Endothelial cell of umbilical vein (primary cell): ENCODE results near the gene DNAJC9. TPM values are rescaled to one million over a fixed set of nuclear protein-coding genes. Genes with fewer than 3 reads are reported as not detected.

Source experiments
- BruUV-seq: library from RNA; stranded (reverse); fragments of 400-500 nt; replicated peaks from 2 replicates; lab custom pipeline; 2021; lab: Mats Ljungman, UMichigan
- CTCF ChIA-PET: fragments of 300-600, 350-600 bp; sonication (Branson Sonifier 250); formaldehyde crosslinking; loops from one replicate; lab custom pipeline; 2021; ENCODE audit warnings: antibody characterized with exemption, inconsistent platforms; lab: Charles Lee
- POLR2A ChIA-PET: fragments of 300-600, 350-600 bp; sonication (Branson Sonifier 250); formaldehyde crosslinking; loops from one replicate; lab custom pipeline; 2021; ENCODE audit warnings: antibody characterized with exemption, inconsistent platforms; lab: Charles Lee
- DNase-seq: peaks from one replicate; pipeline ENCODE4 v3.0.0-alpha.2; 2011; ENCODE audit warnings: low read depth, low spot score
- FAIRE-seq: peaks from 2 replicates; lab custom pipeline; 2011; peaks lifted over from hg19 to GRCh38; lab: Jason Lieb, UNC
- H2AFZ ChIP-seq: 2 replicates; pipeline ENCODE4 v1.6.0; 2012; ENCODE audit warnings: low read depth, low read length, control low read depth, inconsistent platforms
- H3K27ac ChIP-seq: 2 replicates; pipeline ENCODE4 v1.5.1; 2011; ENCODE audit warnings: low read depth, mild to moderate bottlenecking, control low read depth, low read length, moderate library complexity; ENCODE audit not compliant: insufficient read depth
- H3K27me3 ChIP-seq, 2 experiments: 2 replicates each; pipeline versions ENCODE4 v1.6.0 to v1.6.1; 2011; ENCODE audit warnings: low read length in 2 of 2, mixed read lengths in 1 of 2; ENCODE audit not compliant: control insufficient read depth in 2 of 2, insufficient read depth in 2 of 2
- H3K36me3 ChIP-seq, 2 experiments: 2 replicates in 1 of 2; 3 replicates in 1 of 2; pipeline ENCODE4 v1.5.1; 2011; ENCODE audit warnings: low read length in 2 of 2, mild to moderate bottlenecking in 1 of 2, moderate library complexity in 1 of 2; ENCODE audit not compliant: control insufficient read depth in 2 of 2, insufficient read depth in 2 of 2; ENCODE audit errors: extremely low read depth in 1 of 2
- H3K4me1 ChIP-seq: 3 replicates; pipeline ENCODE4 v1.5.1; 2011; ENCODE audit warnings: mild to moderate bottlenecking, low read length; ENCODE audit not compliant: control insufficient read depth, insufficient read depth; ENCODE audit errors: extremely low read depth
- H3K4me2 ChIP-seq: 2 replicates; pipeline ENCODE4 v1.6.1; 2011; ENCODE audit warnings: low read length, control low read depth, mixed read lengths; ENCODE audit not compliant: insufficient read depth
- H3K4me3 ChIP-seq, 3 experiments: fragments of 200-600 bp in 1 of 3; sonication (generic), shearing (Covaris generic) in 1 of 3; replicated peaks in 1 of 3; 2 replicates each; pipeline ENCODE4 v1.5.1; 2011 to 2016; ENCODE audit warnings: control low read depth in 3 of 3, low read length in 3 of 3, mild to moderate bottlenecking in 2 of 3, inconsistent platforms in 1 of 3, low read depth in 1 of 3, moderate library complexity in 1 of 3; ENCODE audit not compliant: insufficient read depth in 1 of 3
- H3K79me2 ChIP-seq: 2 replicates; pipeline ENCODE4 v1.6.0; 2012; ENCODE audit warnings: low read length, inconsistent platforms; ENCODE audit not compliant: control insufficient read depth, insufficient read depth
- H3K9ac ChIP-seq: replicated peaks from 2 replicates; pipeline ENCODE3; 2011; ENCODE audit warnings: low read length, control low read depth; ENCODE audit not compliant: insufficient read depth; ENCODE audit errors: extremely low read depth
- H3K9me1 ChIP-seq: replicated peaks from 3 replicates; pipeline ENCODE4 v1.6.0; 2011; ENCODE audit warnings: mild to moderate bottlenecking, low read length; ENCODE audit not compliant: control insufficient read depth, insufficient read depth; ENCODE audit errors: extremely low read depth
- H3K9me3 ChIP-seq: replicated peaks from 2 replicates; pipeline ENCODE4 v1.5.1; 2012; ENCODE audit warnings: low read length, inconsistent platforms; ENCODE audit not compliant: control insufficient read depth, insufficient read depth
- H4K20me1 ChIP-seq: replicated peaks from 2 replicates; pipeline ENCODE3; 2011; ENCODE audit warnings: mild to moderate bottlenecking, low read length; ENCODE audit not compliant: control insufficient read depth, insufficient read depth; ENCODE audit errors: extremely low read depth
- CTCF ChIP-seq, 2 donors: IDR thresholded peaks; 1 replicate in 1 of 2; 2 replicates in 1 of 2; pipeline ENCODE4 v1.5.1; 2011; ENCODE audit warnings: low read length in 2 of 2, mild to moderate bottlenecking in 2 of 2, moderate library complexity in 2 of 2, control low read depth in 1 of 2, inconsistent platforms in 1 of 2, low read depth in 1 of 2; ENCODE audit not compliant: insufficient read depth in 1 of 2; ENCODE audit errors: extremely low read depth in 1 of 2
- EZH2 ChIP-seq: IDR thresholded peaks from 2 replicates; pipeline ENCODE4 v1.6.1; 2012; ENCODE audit warnings: borderline replicate concordance, low read depth, mild to moderate bottlenecking, moderate library complexity, low read length, inconsistent platforms; ENCODE audit not compliant: severe bottlenecking
- FOS ChIP-seq: IDR thresholded peaks from 2 replicates; pipeline ENCODE4 v1.6.1; 2011; ENCODE audit warnings: mild to moderate bottlenecking, low read length, moderate library complexity, borderline replicate concordance; ENCODE audit not compliant: insufficient read depth
- GATA2 ChIP-seq: IDR thresholded peaks from 2 replicates; pipeline ENCODE4 v1.7.0; 2011; ENCODE audit warnings: low read depth, mild to moderate bottlenecking, moderate library complexity, mixed read lengths, low read length; ENCODE audit not compliant: insufficient read length, insufficient read depth
- JUN ChIP-seq: IDR thresholded peaks from 2 replicates; pipeline ENCODE4 v1.6.1; 2011; ENCODE audit warnings: borderline replicate concordance, low read depth; ENCODE audit not compliant: insufficient read length, insufficient read depth
- MAX ChIP-seq: IDR thresholded peaks from 2 replicates; pipeline ENCODE4 v1.6.1; 2011; ENCODE audit not compliant: insufficient read depth, insufficient read length
- MYC ChIP-seq: IDR thresholded peaks from one replicate; pipeline ENCODE4 v1.6.1; 2011; ENCODE audit warnings: mild to moderate bottlenecking, low read depth, low read length
- POLR2A ChIP-seq: IDR thresholded peaks from 2 replicates; pipeline ENCODE4 v1.6.1; 2012; ENCODE audit warnings: low read depth, mild to moderate bottlenecking, control low read depth, low read length
- POLR2AphosphoS5 ChIP-seq: IDR thresholded peaks from 2 replicates; pipeline ENCODE4 v1.6.1; 2012; ENCODE audit warnings: low read depth, mild to moderate bottlenecking, control low read depth, low read length, moderate library complexity; ENCODE audit not compliant: insufficient read depth
- dilution Hi-C: fragments of 300-500 bp; cut with MboI; formaldehyde crosslinking; loops from one replicate; pipeline ENCODE4 v1.15.0; 2019; ENCODE audit warnings: low sequenced_read_pairs; ENCODE audit not compliant: extremely low pct_ligation_motif_present
- intact Hi-C: fragments of 100-400 bp; cut with micrococcal nuclease; formaldehyde crosslinking; loops from one replicate; pipeline ENCODE4 v1.10.0; 2022
- polyA plus RNA-seq, 4 experiments: library from polyadenylated mRNA; depleted of rRNA in 3 of 4; stranded (reverse) in 3 of 4; unstranded in 1 of 4; fragments of >200 nt; gene quantifications; 2 replicates each; pipeline versions ENCODE4 v1.2.1 to v1.2.3, GENCODE V29; 2011 to 2012; ENCODE audit warnings: missing spikeins in 1 of 4
- total RNA-seq: library from RNA; stranded (reverse); gene quantifications from 2 replicates; pipeline ENCODE4 v1.2.3, GENCODE V29; 2021

The DNAJC9 gene
- total and polyA plus RNA-seq, 2 donors (not counting 3 experiments of a cell fraction or from before 2014, with no cell fraction given) = 29.1 to 47.1 TPM

- peak; percentile 49 for DNase-seq
- H3K9me1 ChIP-seq = no peaks in the 10 kb centered on the region
- H3K4me2 ChIP-seq = peak overlapping the region; percentile 92
- peak overlapping the region; percentile 63 to 91 (median 89) for H3K4me3 ChIP-seq
- no peaks in the 10 kb centered on the region for H3K27me3 ChIP-seq
- BruUV-seq = TSS peak; percentile 35
- intact Hi-C loops = loop anchor here (2.0 kb wide), 1 partner anchor 77 kb away; the partner anchor contains the start of genes ECD and FAM149B1
- H3K36me3 ChIP-seq = peaks cover 10 to 13% of the 10 kb centered on the region in 2 experiments
- H3K4me1 ChIP-seq = peaks cover 30% of the 10 kb centered on the region
- dilution Hi-C loops = no loop called here
- H3K9me3 ChIP-seq = no peaks in the 10 kb centered on the region
- H3K27ac ChIP-seq = peak overlapping the region; percentile 68
- no peak for TF ChIP-seq POLR2AphosphoS5
- no peak for TF ChIP-seq FOS
- no peak for TF ChIP-seq GATA2
- no peak for TF ChIP-seq JUN
- TF ChIP-seq CTCF (IDR thresholded peaks at IDR 0.05; ENCODE audit: extremely low read depth in 1 of 2, insufficient read depth in 1 of 2, low read depth in 1 of 2, low read length in 2 of 2) = no peak
- no peak for TF ChIP-seq MYC
- no peak for TF ChIP-seq EZH2
- TF ChIP-seq MAX = no peak
- TF ChIP-seq POLR2A = no peak
- no peak for FAIRE-seq
- ChIA-PET POLR2A (interaction anchor here (1.1 to 1.5 kb wide), 3 partner anchors 18 to 485 kb away, joined by 3 to 8 read pairs (median 4); partner anchors contain the start of gene PPP3CB), CTCF (interaction anchor here (2.4 kb wide), 1 partner anchor 17 kb away, joined by 16 read pairs; no protein-coding TSS in a partner anchor)
- peaks cover 47% of the 10 kb centered on the region for H3K79me2 ChIP-seq
- H3K9ac ChIP-seq = peak overlapping the region; percentile 77
- no peaks in the 10 kb centered on the region for H4K20me1 ChIP-seq
- H2AFZ ChIP-seq = peak overlapping the region; percentile 0
Observed at GRCh38 chr10:73246322-73246645, 771 bp downstream of the DNAJC9 start.
